ENCODE measurements around the gene GABPA. TPM values are rescaled to one million over a fixed set of nuclear protein-coding genes. Genes with fewer than 3 reads are reported as not detected.

Gene GABPA
- total RNA-seq, 1 donor from 2014 or later = 22.6 TPM

- H3K27ac Mint-ChIP-seq (ENCODE audit: unreplicated experiment) = peak overlapping the region; percentile 98
- TF ChIP-seq, protein P1, sequence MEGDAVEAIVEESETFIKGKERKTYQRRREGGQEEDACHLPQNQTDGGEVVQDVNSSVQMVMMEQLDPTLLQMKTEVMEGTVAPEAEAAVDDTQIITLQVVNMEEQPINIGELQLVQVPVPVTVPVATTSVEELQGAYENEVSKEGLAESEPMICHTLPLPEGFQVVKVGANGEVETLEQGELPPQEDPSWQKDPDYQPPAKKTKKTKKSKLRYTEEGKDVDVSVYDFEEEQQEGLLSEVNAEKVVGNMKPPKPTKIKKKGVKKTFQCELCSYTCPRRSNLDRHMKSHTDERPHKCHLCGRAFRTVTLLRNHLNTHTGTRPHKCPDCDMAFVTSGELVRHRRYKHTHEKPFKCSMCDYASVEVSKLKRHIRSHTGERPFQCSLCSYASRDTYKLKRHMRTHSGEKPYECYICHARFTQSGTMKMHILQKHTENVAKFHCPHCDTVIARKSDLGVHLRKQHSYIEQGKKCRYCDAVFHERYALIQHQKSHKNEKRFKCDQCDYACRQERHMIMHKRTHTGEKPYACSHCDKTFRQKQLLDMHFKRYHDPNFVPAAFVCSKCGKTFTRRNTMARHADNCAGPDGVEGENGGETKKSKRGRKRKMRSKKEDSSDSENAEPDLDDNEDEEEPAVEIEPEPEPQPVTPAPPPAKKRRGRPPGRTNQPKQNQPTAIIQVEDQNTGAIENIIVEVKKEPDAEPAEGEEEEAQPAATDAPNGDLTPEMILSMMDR (IDR thresholded peaks at IDR 0.05; ENCODE audit: unreplicated experiment) = no peak
- H3K4me3 Mint-ChIP-seq (ENCODE audit: unreplicated experiment) = peak overlapping the region; percentile 98
- no peak for DNase-seq (ENCODE audit: low spot score)
- no peaks in the 10 kb centered on the region for H3K9me3 Mint-ChIP-seq (ENCODE audit: unreplicated experiment)
- peaks cover 28% of the 10 kb centered on the region for H3K4me1 Mint-ChIP-seq (ENCODE audit: unreplicated experiment)
- peaks cover 16% of the 10 kb centered on the region for H3K27me3 Mint-ChIP-seq (ENCODE audit: unreplicated experiment)
- peaks cover 13% of the 10 kb centered on the region for H3K36me3 Mint-ChIP-seq (ENCODE audit: low read depth, unreplicated experiment)
Observed at GRCh38 chr21:25735646-25736597, 1.1 kb downstream of the GABPA start.

- Mint-ChIP-seq H3K27me3 (ENCODE audit: unreplicated experiment) (peaks cover 16% of the 10 kb centered on the region), H3K36me3 (ENCODE audit: low read depth, unreplicated experiment) (peaks cover 13% of the 10 kb centered on the region), H3K4me3 (ENCODE audit: unreplicated experiment) (no peak overlapping the region), H3K27ac (ENCODE audit: unreplicated experiment) (no peak overlapping the region), H3K4me1 (ENCODE audit: unreplicated experiment) (peaks cover 28% of the 10 kb centered on the region), H3K9me3 (ENCODE audit: unreplicated experiment) (no peaks in the 10 kb centered on the region)
- TF ChIP-seq, protein P1 (IDR thresholded peaks at IDR 0.05; ENCODE audit: unreplicated experiment) = no peak
- DNase-seq (ENCODE audit: low spot score) = no peak
Observed at GRCh38 chr21:25737421-25737820, 2.6 kb downstream of the GABPA start.

GRCh38 chr21:25742900-25743299 lies 8.1 kb downstream of the GABPA start:
- H3K27me3 Mint-ChIP-seq (ENCODE audit: unreplicated experiment) = no peaks in the 10 kb centered on the region
- no peaks in the 10 kb centered on the region for H3K36me3 Mint-ChIP-seq (ENCODE audit: low read depth, unreplicated experiment)
- TF ChIP-seq, protein P1 (IDR thresholded peaks at IDR 0.05; ENCODE audit: unreplicated experiment) = no peak
- DNase-seq (ENCODE audit: low spot score) = no peak
- H3K9me3 Mint-ChIP-seq (ENCODE audit: unreplicated experiment) = no peaks in the 10 kb centered on the region
- H3K4me3 Mint-ChIP-seq (ENCODE audit: unreplicated experiment) = no peak overlapping the region
- H3K27ac Mint-ChIP-seq (ENCODE audit: unreplicated experiment) = no peak overlapping the region
- H3K4me1 Mint-ChIP-seq (ENCODE audit: unreplicated experiment) = peaks cover 8% of the 10 kb centered on the region

GRCh38 chr21:25744854-25745253 lies 10.1 kb downstream of the GABPA start:
- H3K27me3 Mint-ChIP-seq (ENCODE audit: unreplicated experiment) = no peaks in the 10 kb centered on the region
- no peak for DNase-seq (ENCODE audit: low spot score)
- no peak overlapping the region for H3K27ac Mint-ChIP-seq (ENCODE audit: unreplicated experiment)
- no peaks in the 10 kb centered on the region for H3K9me3 Mint-ChIP-seq (ENCODE audit: unreplicated experiment)
- no peak overlapping the region for H3K4me3 Mint-ChIP-seq (ENCODE audit: unreplicated experiment)
- no peaks in the 10 kb centered on the region for H3K4me1 Mint-ChIP-seq (ENCODE audit: unreplicated experiment)
- peaks cover 3% of the 10 kb centered on the region for H3K36me3 Mint-ChIP-seq (ENCODE audit: low read depth, unreplicated experiment)
- TF ChIP-seq, protein P1 (IDR thresholded peaks at IDR 0.05; ENCODE audit: unreplicated experiment) = no peak

DNA sequence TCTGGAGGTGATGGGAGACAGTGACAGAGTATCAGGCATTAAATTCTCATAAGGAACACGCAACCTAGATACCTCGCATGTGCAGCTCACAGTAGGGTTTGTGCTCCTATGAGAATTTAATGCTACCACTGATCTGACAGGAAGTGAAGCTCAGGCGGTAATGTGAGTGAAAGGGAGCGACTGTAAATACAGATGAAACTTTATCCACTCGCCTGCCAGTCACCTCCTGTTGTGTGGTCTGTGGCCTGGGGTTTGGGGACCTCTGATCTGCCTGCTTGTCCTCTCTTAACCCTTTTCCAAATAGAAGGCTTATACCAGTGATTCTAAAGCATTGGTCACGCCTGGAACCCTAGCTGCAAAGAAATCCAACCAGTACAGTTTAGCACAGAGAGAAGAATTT lies 15.3 kb downstream of the GABPA start:
- no peak for DNase-seq (ENCODE audit: low spot score)
- no peak overlapping the region for H3K4me3 Mint-ChIP-seq (ENCODE audit: unreplicated experiment)
- H3K27ac Mint-ChIP-seq (ENCODE audit: unreplicated experiment) = peak overlapping the region; percentile 42
- H3K9me3 Mint-ChIP-seq (ENCODE audit: unreplicated experiment) = no peaks in the 10 kb centered on the region
- peaks cover 13% of the 10 kb centered on the region for H3K36me3 Mint-ChIP-seq (ENCODE audit: low read depth, unreplicated experiment)
- H3K27me3 Mint-ChIP-seq (ENCODE audit: unreplicated experiment) = no peaks in the 10 kb centered on the region
- TF ChIP-seq, protein P1 (IDR thresholded peaks at IDR 0.05; ENCODE audit: unreplicated experiment) = no peak
- H3K4me1 Mint-ChIP-seq (ENCODE audit: unreplicated experiment) = no peaks in the 10 kb centered on the region
